ENCODE measurements around the gene VOPP1.
"Not testable (repeated sequence)": the region's sequence is repeated elsewhere in the genome, so short reads cannot be mapped to it uniquely, and the experiment has no call there.

VOPP1 gene

GRCh38 chr7:55485501-55486191 is 86.7 kb downstream of the VOPP1 start:
- no peak for DNase-seq

- no peak for DNase-seq
These were observed 87.5 kb downstream of the VOPP1 start for GRCh38 chr7:55484834-55485233.

- peak; percentile 40 for DNase-seq
These were observed 88.1 kb downstream of the VOPP1 start for GRCh38 chr7:55484241-55484640.

- DNase-seq, result peak; percentile 1
These were observed 89.3 kb downstream of the VOPP1 start for GRCh38 chr7:55483046-55483445.

- DNase-seq, result peak; percentile 0
These were observed 91.1 kb downstream of the VOPP1 start for GRCh38 chr7:55481155-55481554.

GRCh38 chr7:55478700-55479099 is 93.6 kb downstream of the VOPP1 start:
- no peak for DNase-seq

GRCh38 chr7:55477781-55478374 is 94.4 kb downstream of the VOPP1 start:
- DNase-seq, result peak; percentile 0

GRCh38 chr7:55476852-55477780 is 95.2 kb downstream of the VOPP1 start:
- DNase-seq, result no peak

GRCh38 chr7:55475855-55476803 is 96.2 kb downstream of the VOPP1 start:
- no peak for DNase-seq

GRCh38 chr7:55474944-55475854 is 97.1 kb downstream of the VOPP1 start:
- DNase-seq, result no peak

- DNase-seq, result no peak
These were observed 98.4 kb downstream of the VOPP1 start for GRCh38 chr7:55473932-55474331.

GRCh38 chr7:55472928-55473725 is 99.2 kb downstream of the VOPP1 start:
- DNase-seq, result no peak

- DNase-seq, result not testable (repeated sequence)
These were observed 99.9 kb downstream of the VOPP1 start for GRCh38 chr7:55472406-55472805.

GRCh38 chr7:55471594-55471993 is 100.7 kb downstream of the VOPP1 start:
- DNase-seq, result not testable (repeated sequence)

- DNase-seq, result no peak
These were observed 102.0 kb downstream of the VOPP1 start for GRCh38 chr7:55470261-55470660.

- DNase-seq, result no peak
These were observed 102.6 kb downstream of the VOPP1 start for GRCh38 chr7:55469721-55470120.

GRCh38 chr7:55469271-55469681 is 103.0 kb downstream of the VOPP1 start:
- no peak for DNase-seq

GRCh38 chr7:55468495-55468894 is 103.8 kb downstream of the VOPP1 start:
- no peak for DNase-seq

GRCh38 chr7:55467047-55467593 is 105.2 kb downstream of the VOPP1 start:
- DNase-seq, result no peak

GRCh38 chr7:55465691-55466090 is 106.6 kb downstream of the VOPP1 start:
- no peak for DNase-seq
